Omental fat pad (tissue), 4 donors: ENCODE measurements around the gene SH3GL3. TPM values are rescaled to one million over a fixed set of nuclear protein-coding genes. Genes with fewer than 3 reads are reported as not detected.

Source experiments
- ATAC-seq: fragments of 150-250 bp; one replicate; pipeline ENCODE4 v1.9.1; 2016; ENCODE audit warnings: mild to moderate bottlenecking, moderate library complexity; ENCODE audit not compliant: low FRiP score
- DNase-seq: peaks from one replicate; pipeline ENCODE4 v3.0.0-alpha.2; 2019; ENCODE audit warnings: low spot score
- total RNA-seq, 4 donors: library from RNA; depleted of rRNA; stranded (reverse); fragments of >200 nt; gene quantifications; one replicate each; pipeline ENCODE4 v1.1.0, GENCODE V29; 2016
- TF ChIP-seq, protein P1 (sequence below), 3 donors: fragments of 450-650 bp; IDR thresholded peaks; one replicate each; pipeline ENCODE4 v1.5.1; 2016 to 2017; ENCODE audit warnings: antibody characterized with exemption in 3 of 3, mild to moderate bottlenecking in 3 of 3, moderate library complexity in 2 of 3

The SH3GL3 gene
- total RNA-seq, 4 donors from 2014 or later, result 0.60 to 1.8 (median 1.0) TPM; not detected in 1

DNA sequence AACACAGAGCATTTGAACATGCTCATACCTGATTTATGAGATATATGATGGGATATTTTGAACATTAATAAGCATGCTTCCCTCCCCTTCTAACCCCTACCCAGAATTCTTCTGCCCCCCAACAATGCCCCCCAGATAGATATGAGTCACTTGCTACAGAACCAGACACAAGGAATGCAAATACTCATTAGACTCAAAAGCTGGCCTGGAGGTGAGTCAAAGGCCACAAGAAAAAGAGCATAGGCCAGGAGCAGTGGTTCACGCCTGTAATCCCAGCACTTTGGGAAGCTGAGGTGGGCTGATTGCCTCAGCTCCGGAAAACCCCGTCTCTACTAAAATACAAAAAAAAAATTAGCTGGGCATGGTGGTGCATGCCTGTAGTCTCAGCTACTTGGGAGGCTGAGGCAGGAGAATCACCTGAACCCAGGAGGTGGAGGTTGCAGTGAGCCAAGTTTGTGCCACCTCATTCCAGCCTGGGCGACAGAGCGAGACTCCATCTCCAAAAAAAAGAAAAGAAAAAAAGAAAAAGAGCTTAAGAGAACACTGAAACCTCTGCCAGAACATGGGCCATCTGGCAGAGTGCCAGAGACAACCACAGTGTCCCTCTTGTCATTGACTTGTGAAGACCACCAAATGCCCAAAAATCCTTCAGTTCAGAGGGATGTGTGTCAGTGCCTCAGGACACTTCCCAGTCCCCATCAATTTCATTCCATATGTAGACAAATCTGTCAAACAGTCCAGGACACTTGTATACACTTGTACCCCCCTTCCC lies 3.9 kb upstream of the SH3GL3 start:
- TF ChIP-seq, protein P1, sequence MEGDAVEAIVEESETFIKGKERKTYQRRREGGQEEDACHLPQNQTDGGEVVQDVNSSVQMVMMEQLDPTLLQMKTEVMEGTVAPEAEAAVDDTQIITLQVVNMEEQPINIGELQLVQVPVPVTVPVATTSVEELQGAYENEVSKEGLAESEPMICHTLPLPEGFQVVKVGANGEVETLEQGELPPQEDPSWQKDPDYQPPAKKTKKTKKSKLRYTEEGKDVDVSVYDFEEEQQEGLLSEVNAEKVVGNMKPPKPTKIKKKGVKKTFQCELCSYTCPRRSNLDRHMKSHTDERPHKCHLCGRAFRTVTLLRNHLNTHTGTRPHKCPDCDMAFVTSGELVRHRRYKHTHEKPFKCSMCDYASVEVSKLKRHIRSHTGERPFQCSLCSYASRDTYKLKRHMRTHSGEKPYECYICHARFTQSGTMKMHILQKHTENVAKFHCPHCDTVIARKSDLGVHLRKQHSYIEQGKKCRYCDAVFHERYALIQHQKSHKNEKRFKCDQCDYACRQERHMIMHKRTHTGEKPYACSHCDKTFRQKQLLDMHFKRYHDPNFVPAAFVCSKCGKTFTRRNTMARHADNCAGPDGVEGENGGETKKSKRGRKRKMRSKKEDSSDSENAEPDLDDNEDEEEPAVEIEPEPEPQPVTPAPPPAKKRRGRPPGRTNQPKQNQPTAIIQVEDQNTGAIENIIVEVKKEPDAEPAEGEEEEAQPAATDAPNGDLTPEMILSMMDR (IDR thresholded peaks at IDR 0.05), result no peak
- no peak for DNase-seq
- no peak for ATAC-seq

- TF ChIP-seq, protein P1 (IDR thresholded peaks at IDR 0.05), result no peak
- no peak for ATAC-seq
- no peak for DNase-seq
Observed at GRCh38 chr15:83444936-83445335, 2.2 kb upstream of the SH3GL3 start.

- DNase-seq (no peak), ATAC-seq (no peak)
- TF ChIP-seq, protein P1 (IDR thresholded peaks at IDR 0.05), result no peak
Observed at GRCh38 chr15:83445643-83446042, 1.5 kb upstream of the SH3GL3 start.

- ATAC-seq, result no peak
- TF ChIP-seq, protein P1 (IDR thresholded peaks at IDR 0.05), result no peak
- DNase-seq, result no peak
Observed at GRCh38 chr15:83446417-83446816, 724 bp upstream of the SH3GL3 start.

DNA sequence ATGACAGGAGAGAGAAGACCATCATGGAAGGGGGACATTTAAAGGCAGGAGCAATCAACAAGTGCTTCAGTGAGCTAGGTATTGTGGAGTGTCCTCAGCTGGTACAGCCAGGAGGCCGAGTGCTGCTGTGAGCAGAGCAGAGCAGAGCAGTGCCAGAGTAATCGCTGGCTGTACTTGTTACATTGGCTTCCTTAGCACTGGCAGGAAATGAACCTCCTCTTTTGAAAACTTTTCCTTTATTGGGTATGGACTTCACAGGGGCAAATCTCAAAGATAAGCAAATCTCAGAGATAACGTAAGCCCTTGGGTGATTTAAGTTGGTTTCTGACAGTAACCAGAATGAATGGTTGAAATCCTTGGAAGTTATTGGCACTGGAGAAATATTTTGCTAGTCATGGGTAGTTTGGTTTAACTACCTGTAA lies 2.1 kb downstream of the SH3GL3 start:
- TF ChIP-seq, protein P1 (IDR thresholded peaks at IDR 0.05), result no peak
- no peak for ATAC-seq
- no peak for DNase-seq

- DNase-seq, result no peak
- TF ChIP-seq, protein P1 (IDR thresholded peaks at IDR 0.05), result no peak
- ATAC-seq, result no peak
Observed at GRCh38 chr15:83449937-83450506, 2.9 kb downstream of the SH3GL3 start.

DNA sequence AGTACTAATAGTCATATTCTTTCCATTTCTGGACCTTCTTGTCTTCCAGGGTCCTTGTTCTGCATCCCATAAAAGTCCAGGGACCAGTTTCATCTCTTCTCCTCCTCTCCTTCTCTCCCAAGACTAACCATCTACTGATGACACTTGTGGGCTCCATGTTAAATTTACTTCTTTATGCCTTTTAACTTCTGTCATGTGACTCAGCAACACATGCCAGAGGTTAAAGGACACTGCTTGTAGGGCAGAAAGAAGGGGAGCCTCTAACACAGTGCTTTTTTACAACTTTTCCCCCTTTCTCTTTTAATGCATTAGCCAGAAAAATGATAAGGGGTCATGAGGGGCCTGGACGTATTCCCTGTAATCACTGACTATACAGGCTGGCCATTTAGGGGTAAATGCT lies 10.0 kb downstream of the SH3GL3 start:
- DNase-seq, result no peak
- no peak for ATAC-seq
- TF ChIP-seq, protein P1 (IDR thresholded peaks at IDR 0.05), result no peak
